ENCODE results near the gene ASCL4.
"Not testable (repeated sequence)": the region's sequence is repeated elsewhere in the genome, so short reads cannot be mapped to it uniquely, and the experiment has no call there.

Gene ASCL4

GRCh38 chr12:107774349-107775029 is at the start of gene ASCL4:
ASCL4 (plus strand) TSS chr12:107774704; CDS start chr12:107775219, 515 bp downstream.
- no peak for DNase-seq (ENCODE audit: low spot score)

GRCh38 chr12:107727327-107727726 is 47.2 kb upstream of the ASCL4 start:
- DNase-seq (ENCODE audit: low spot score) = not testable (repeated sequence)

- DNase-seq (ENCODE audit: low spot score) = not testable (repeated sequence)
Observed at GRCh38 chr12:107727742-107728141, 46.8 kb upstream of the ASCL4 start.

GRCh38 chr12:107730618-107731341 is 43.7 kb upstream of the ASCL4 start:
- DNase-seq (ENCODE audit: low spot score) = no peak

- DNase-seq (ENCODE audit: low spot score) = no peak
Observed at GRCh38 chr12:107731366-107731765, 43.1 kb upstream of the ASCL4 start.

- DNase-seq (ENCODE audit: low spot score) = no peak
Observed at GRCh38 chr12:107732365-107732764, 42.1 kb upstream of the ASCL4 start.

- DNase-seq (ENCODE audit: low spot score) = no peak
Observed at GRCh38 chr12:107734139-107734538, 40.4 kb upstream of the ASCL4 start.

- DNase-seq (ENCODE audit: low spot score) = no peak
Observed at GRCh38 chr12:107735763-107736162, 38.7 kb upstream of the ASCL4 start.

GRCh38 chr12:107736914-107737313 is 37.6 kb upstream of the ASCL4 start:
- no peak for DNase-seq (ENCODE audit: low spot score)

- no peak for DNase-seq (ENCODE audit: low spot score)
Observed at GRCh38 chr12:107748472-107748871, 26.0 kb upstream of the ASCL4 start.

- DNase-seq (ENCODE audit: low spot score) = no peak
Observed at GRCh38 chr12:107749083-107749482, 25.4 kb upstream of the ASCL4 start.

- peak; percentile 11 for DNase-seq (ENCODE audit: low spot score)
Observed at GRCh38 chr12:107759410-107759809, 15.1 kb upstream of the ASCL4 start.

GRCh38 chr12:107760207-107760808 is 14.2 kb upstream of the ASCL4 start:
- DNase-seq (ENCODE audit: low spot score) = peak; percentile 7

GRCh38 chr12:107760809-107761501 is 13.5 kb upstream of the ASCL4 start, which contains the start of gene PRDM4:
PRDM4 (minus strand) TSS chr12:107761137; CDS start chr12:107760515, 622 bp downstream.
- DNase-seq (ENCODE audit: low spot score) = peak; percentile 88

GRCh38 chr12:107761502-107761904 is 13.0 kb upstream of the ASCL4 start:
- no peak for DNase-seq (ENCODE audit: low spot score)

GRCh38 chr12:107762874-107763273 is 11.6 kb upstream of the ASCL4 start:
- DNase-seq (ENCODE audit: low spot score) = no peak

- no peak for DNase-seq (ENCODE audit: low spot score)
Observed at GRCh38 chr12:107764626-107765025, 9.9 kb upstream of the ASCL4 start.

GRCh38 chr12:107765316-107765715 is 9.2 kb upstream of the ASCL4 start:
- DNase-seq (ENCODE audit: low spot score) = no peak

GRCh38 chr12:107767466-107767865 is 7.0 kb upstream of the ASCL4 start:
- no peak for DNase-seq (ENCODE audit: low spot score)

GRCh38 chr12:107775093-107775721 is 703 bp downstream of the ASCL4 start:
- DNase-seq (ENCODE audit: low spot score) = no peak

- DNase-seq (ENCODE audit: low spot score) = no peak
Observed at GRCh38 chr12:107776171-107776570, 1.7 kb downstream of the ASCL4 start.

All from hematopoietic multipotent progenitor cell treated with erythropoietin and hydrocortisone succinate and interleukin-3 and kit ligand, for 15 days (in vitro differentiated cells).